A673 (cell line): ENCODE measurements around the gene SORBS2.

ENCODE experiments used
- EZH2 ChIP-seq: fragments of 200-600 bp; sonication (generic); IDR thresholded peaks from 2 replicates; pipeline ENCODE4 v1.6.1; 2017; ENCODE audit warnings: borderline replicate concordance, low read depth, mild to moderate bottlenecking, mixed read lengths, antibody characterized with exemption, low read length; ENCODE audit not compliant: poor library complexity, severe bottlenecking
- TF ChIP-seq, protein P1 (sequence below): fragments of 300-800, 200-600 bp; sonication (generic); conservative IDR thresholded peaks from 2 replicates; pipeline ENCODE4 v1.5.1; 2017; ENCODE audit warnings: low read depth, mild to moderate bottlenecking, antibody characterized with exemption, low read length, moderate library complexity, mixed read lengths

DNA sequence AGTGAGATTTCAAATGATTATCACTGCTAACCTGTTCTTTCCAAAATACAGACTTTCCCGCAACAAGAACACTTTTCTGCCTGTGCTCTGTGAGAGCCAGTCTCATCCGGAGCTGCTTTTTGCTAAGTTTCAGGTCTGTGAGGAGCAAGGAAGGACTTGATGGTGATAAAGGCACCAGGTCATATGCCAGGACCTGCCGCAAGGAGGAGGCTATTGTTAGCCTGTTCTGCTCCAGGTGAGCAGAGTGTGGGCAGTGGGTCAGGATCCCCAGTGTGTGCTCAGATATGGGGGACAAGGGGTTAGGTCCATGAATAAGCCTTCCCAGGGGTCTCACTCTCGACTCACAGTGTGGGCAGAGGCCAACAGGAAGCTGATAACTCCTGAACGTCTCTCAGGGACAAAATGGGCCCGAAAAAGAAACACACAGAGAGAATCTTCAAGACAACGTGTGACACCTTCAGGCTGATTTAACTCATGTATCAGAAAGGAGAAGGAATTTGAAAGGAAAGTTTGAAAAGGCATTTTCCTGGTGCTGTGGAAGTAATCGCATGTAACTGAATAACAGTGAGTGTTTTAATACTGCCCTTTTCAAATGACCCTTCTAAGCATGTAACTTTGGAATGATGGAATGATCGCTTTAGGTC lies 219.0 kb downstream of the SORBS2 start:
- TF ChIP-seq, protein P1, sequence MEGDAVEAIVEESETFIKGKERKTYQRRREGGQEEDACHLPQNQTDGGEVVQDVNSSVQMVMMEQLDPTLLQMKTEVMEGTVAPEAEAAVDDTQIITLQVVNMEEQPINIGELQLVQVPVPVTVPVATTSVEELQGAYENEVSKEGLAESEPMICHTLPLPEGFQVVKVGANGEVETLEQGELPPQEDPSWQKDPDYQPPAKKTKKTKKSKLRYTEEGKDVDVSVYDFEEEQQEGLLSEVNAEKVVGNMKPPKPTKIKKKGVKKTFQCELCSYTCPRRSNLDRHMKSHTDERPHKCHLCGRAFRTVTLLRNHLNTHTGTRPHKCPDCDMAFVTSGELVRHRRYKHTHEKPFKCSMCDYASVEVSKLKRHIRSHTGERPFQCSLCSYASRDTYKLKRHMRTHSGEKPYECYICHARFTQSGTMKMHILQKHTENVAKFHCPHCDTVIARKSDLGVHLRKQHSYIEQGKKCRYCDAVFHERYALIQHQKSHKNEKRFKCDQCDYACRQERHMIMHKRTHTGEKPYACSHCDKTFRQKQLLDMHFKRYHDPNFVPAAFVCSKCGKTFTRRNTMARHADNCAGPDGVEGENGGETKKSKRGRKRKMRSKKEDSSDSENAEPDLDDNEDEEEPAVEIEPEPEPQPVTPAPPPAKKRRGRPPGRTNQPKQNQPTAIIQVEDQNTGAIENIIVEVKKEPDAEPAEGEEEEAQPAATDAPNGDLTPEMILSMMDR = no peak
- TF ChIP-seq EZH2 = no peak
